Vagina (tissue), 2 donors: ENCODE data around the gene NIPBL.

Source experiments
- POLR2AphosphoS5 ChIP-seq, 2 donors: sonication (generic); formaldehyde crosslinking; IDR thresholded peaks; one replicate each; pipeline ENCODE4 v1.9.0; 2017; ENCODE audit warnings: antibody characterized with exemption in 2 of 2, mild to moderate bottlenecking in 2 of 2, low read depth in 1 of 2; ENCODE audit not compliant: insufficient read depth in 1 of 2
- TF ChIP-seq, protein P1 (sequence below), 3 experiments: fragments of 450-650 bp in 2 of 3; fragments of 200-600 bp in 1 of 3; sonication (generic) in 1 of 3; IDR thresholded peaks; one replicate each; pipeline ENCODE4 v1.5.1; 2017 to 2019; ENCODE audit warnings: antibody characterized with exemption in 3 of 3, mild to moderate bottlenecking in 2 of 3, moderate library complexity in 2 of 3

DNA sequence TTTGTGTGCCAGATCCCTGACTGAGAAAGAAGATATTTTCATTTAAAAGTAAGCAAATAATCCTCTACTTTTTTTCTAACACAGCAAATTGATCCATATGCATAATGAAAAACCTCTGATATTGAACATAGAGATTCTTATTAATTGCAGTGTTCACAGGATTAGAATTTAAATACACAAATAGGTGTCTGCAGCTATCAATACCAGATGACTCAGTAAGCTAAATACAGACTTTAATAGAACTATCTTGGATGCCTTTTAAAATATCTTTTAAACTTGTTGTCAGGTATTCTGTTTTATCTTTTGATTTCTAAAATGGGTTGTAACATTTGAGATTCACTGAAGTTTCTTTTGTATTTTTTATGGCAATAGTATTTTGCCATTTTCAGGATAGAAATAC, 43.1 kb downstream of the NIPBL start:
- TF ChIP-seq, protein P1, sequence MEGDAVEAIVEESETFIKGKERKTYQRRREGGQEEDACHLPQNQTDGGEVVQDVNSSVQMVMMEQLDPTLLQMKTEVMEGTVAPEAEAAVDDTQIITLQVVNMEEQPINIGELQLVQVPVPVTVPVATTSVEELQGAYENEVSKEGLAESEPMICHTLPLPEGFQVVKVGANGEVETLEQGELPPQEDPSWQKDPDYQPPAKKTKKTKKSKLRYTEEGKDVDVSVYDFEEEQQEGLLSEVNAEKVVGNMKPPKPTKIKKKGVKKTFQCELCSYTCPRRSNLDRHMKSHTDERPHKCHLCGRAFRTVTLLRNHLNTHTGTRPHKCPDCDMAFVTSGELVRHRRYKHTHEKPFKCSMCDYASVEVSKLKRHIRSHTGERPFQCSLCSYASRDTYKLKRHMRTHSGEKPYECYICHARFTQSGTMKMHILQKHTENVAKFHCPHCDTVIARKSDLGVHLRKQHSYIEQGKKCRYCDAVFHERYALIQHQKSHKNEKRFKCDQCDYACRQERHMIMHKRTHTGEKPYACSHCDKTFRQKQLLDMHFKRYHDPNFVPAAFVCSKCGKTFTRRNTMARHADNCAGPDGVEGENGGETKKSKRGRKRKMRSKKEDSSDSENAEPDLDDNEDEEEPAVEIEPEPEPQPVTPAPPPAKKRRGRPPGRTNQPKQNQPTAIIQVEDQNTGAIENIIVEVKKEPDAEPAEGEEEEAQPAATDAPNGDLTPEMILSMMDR (IDR thresholded peaks at IDR 0.05), result no peak
- TF ChIP-seq POLR2AphosphoS5 (IDR thresholded peaks at IDR 0.05; ENCODE audit: insufficient read depth in 1 of 2, low read depth in 1 of 2), result no peak
